HL-60 (cell line): ENCODE measurements around the gene CKAP2L.

ENCODE experiments used
- DNase-seq, 2 experiments: peaks; one replicate each; pipeline ENCODE4 v3.0.0-alpha.2; 2010 to 2020; ENCODE audit warnings: low read depth in 1 of 2, low spot score in 1 of 2
- H3K27ac ChIP-seq: fragments of 250-450 bp; sonication (Bioruptor Pico); replicated peaks from 2 replicates; pipeline ENCODE4 v1.5.1; 2020; ENCODE audit warnings: mild to moderate bottlenecking, moderate library complexity
- H3K27me3 ChIP-seq: fragments of 250-450 bp; sonication (Bioruptor Pico); 2 replicates; pipeline ENCODE4 v1.5.1; 2021; ENCODE audit warnings: mild to moderate bottlenecking, moderate library complexity; ENCODE audit not compliant: insufficient read depth, poor library complexity, severe bottlenecking
- H3K4me3 ChIP-seq: replicated peaks from 2 replicates; pipeline ENCODE4 v1.5.1; 2011; ENCODE audit warnings: mild to moderate bottlenecking, control low read depth, low read length; ENCODE audit not compliant: insufficient read depth
- GABPA ChIP-seq: IDR thresholded peaks from 2 replicates; pipeline ENCODE4 v1.6.1; 2012; ENCODE audit warnings: low read depth
- POLR2AphosphoS5 ChIP-seq: IDR thresholded peaks from 2 replicates; pipeline ENCODE4 v1.6.1; 2012; ENCODE audit warnings: low read depth
- SPI1 ChIP-seq: IDR thresholded peaks from 2 replicates; pipeline ENCODE4 v1.6.1; 2012; ENCODE audit warnings: low read depth, mild to moderate bottlenecking, borderline replicate concordance
- TF ChIP-seq, protein P1 (sequence below): IDR thresholded peaks from 2 replicates; pipeline ENCODE4 v1.6.1; 2012; ENCODE audit warnings: low read depth; ENCODE audit not compliant: insufficient replicate concordance
- TF ChIP-seq, protein P2 (sequence below): IDR thresholded peaks from one replicate; pipeline ENCODE4 v1.5.1; 2011; ENCODE audit warnings: low read length, control low read depth, inconsistent platforms; ENCODE audit not compliant: insufficient read depth

CKAP2L gene

DNA sequence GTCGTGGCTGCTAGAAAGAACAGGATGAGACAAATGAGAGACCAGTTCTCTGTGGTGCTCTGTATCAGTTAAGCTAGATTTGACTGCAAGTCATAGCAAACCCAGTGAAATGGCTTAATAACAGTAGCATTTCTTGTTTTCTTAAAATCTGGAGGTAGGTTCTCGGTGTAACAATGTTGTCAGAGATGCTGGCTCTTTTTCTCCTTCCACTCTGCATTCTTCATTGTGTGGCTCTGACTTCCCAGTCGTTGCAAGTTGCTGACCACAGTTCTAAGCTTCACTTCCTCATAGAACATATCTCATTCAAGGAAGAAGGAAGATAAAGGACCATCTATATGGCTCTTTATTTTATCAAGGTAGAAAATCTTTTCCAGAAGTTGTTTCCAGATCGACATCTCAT, 7.9 kb upstream of the CKAP2L start:
- TF ChIP-seq SPI1 = peak; percentile 93
- TF ChIP-seq, protein P1, sequence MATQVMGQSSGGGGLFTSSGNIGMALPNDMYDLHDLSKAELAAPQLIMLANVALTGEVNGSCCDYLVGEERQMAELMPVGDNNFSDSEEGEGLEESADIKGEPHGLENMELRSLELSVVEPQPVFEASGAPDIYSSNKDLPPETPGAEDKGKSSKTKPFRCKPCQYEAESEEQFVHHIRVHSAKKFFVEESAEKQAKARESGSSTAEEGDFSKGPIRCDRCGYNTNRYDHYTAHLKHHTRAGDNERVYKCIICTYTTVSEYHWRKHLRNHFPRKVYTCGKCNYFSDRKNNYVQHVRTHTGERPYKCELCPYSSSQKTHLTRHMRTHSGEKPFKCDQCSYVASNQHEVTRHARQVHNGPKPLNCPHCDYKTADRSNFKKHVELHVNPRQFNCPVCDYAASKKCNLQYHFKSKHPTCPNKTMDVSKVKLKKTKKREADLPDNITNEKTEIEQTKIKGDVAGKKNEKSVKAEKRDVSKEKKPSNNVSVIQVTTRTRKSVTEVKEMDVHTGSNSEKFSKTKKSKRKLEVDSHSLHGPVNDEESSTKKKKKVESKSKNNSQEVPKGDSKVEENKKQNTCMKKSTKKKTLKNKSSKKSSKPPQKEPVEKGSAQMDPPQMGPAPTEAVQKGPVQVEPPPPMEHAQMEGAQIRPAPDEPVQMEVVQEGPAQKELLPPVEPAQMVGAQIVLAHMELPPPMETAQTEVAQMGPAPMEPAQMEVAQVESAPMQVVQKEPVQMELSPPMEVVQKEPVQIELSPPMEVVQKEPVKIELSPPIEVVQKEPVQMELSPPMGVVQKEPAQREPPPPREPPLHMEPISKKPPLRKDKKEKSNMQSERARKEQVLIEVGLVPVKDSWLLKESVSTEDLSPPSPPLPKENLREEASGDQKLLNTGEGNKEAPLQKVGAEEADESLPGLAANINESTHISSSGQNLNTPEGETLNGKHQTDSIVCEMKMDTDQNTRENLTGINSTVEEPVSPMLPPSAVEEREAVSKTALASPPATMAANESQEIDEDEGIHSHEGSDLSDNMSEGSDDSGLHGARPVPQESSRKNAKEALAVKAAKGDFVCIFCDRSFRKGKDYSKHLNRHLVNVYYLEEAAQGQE = no peak
- H3K4me3 ChIP-seq = no peak overlapping the region
- no peaks in the 10 kb centered on the region for H3K27me3 ChIP-seq
- peak; percentile 45 to 62 for DNase-seq
- H3K27ac ChIP-seq = no peak overlapping the region

DNA sequence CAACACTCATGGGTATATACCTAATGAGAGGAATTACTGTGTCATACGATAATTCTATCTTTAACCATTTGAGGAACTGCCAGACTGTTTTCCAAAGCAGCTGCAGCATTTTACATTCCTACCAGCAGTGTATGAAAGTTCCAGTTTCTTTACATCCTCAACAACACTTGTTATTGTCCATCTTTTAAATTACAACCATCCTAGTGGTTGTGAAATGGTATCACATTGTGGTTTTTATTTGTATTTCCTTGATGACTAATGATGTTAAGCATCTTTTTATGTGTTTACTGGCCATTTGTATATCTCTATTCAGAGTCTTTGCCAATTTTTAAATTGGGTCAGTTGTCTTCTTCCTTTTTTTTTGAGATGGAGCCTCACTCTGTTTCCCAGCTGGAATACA, 4.0 kb upstream of the CKAP2L start:
- no peak for TF ChIP-seq SPI1
- TF ChIP-seq, protein P1 = no peak
- TF ChIP-seq POLR2AphosphoS5 = no peak
- TF ChIP-seq, protein P2, sequence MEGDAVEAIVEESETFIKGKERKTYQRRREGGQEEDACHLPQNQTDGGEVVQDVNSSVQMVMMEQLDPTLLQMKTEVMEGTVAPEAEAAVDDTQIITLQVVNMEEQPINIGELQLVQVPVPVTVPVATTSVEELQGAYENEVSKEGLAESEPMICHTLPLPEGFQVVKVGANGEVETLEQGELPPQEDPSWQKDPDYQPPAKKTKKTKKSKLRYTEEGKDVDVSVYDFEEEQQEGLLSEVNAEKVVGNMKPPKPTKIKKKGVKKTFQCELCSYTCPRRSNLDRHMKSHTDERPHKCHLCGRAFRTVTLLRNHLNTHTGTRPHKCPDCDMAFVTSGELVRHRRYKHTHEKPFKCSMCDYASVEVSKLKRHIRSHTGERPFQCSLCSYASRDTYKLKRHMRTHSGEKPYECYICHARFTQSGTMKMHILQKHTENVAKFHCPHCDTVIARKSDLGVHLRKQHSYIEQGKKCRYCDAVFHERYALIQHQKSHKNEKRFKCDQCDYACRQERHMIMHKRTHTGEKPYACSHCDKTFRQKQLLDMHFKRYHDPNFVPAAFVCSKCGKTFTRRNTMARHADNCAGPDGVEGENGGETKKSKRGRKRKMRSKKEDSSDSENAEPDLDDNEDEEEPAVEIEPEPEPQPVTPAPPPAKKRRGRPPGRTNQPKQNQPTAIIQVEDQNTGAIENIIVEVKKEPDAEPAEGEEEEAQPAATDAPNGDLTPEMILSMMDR = no peak
- H3K27me3 ChIP-seq = no peaks in the 10 kb centered on the region
- DNase-seq = no peak
- no peak overlapping the region for H3K27ac ChIP-seq
- H3K4me3 ChIP-seq = no peak overlapping the region

DNA sequence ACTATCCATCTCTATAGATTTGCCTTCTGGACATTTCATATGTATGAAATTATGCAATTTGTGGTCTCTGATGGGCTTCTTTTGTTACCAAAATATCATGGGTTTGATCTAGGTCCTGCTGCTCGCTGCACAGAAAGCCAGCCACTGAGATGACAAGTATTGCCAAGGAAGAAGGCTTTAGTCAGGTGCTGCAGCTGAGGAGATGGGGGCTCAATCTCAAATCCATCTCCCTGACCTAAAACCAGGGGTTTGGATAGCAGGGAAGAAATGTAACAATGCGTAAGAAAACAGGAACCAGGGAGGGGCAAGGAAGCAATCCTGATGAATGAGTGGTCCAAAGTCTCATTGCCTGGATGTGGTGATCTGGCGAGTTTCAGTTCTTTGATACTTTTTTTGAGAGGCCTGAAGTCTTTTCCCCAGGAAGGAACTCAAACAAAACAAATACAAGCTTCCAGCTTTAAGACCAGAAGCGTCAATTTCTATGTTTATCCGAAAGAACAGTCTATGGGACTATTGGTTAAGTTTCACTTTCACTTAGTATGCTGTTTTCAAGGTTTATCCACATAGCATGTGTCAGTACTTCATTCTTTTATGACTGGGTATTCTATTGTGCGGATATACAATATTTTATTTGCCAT, 3.4 kb upstream of the CKAP2L start:
- no peak for TF ChIP-seq SPI1
- no peak for TF ChIP-seq GABPA
- TF ChIP-seq POLR2AphosphoS5 = no peak
- TF ChIP-seq, protein P2 = no peak
- TF ChIP-seq, protein P1 = no peak
- no peak for DNase-seq
- H3K4me3 ChIP-seq = no peak overlapping the region
- no peak overlapping the region for H3K27ac ChIP-seq
- H3K27me3 ChIP-seq = no peaks in the 10 kb centered on the region
